A549 (cell line): ENCODE data around the gene FSTL5.

ENCODE experiments used
- CEBPB ChIP-seq, 2 experiments: fragments of >200 bp in 1 of 2; sonication (Bioruptor Twin) in 1 of 2; formaldehyde crosslinking in 1 of 2; IDR thresholded peaks; 2 replicates each; pipeline ENCODE4 v1.6.1; 2012 to 2016
- HOXB5 ChIP-seq: fragments of 250-450 bp; sonication (Bioruptor Pico); IDR thresholded peaks from 2 replicates; pipeline ENCODE4 v1.5.0; 2020; ENCODE audit warnings: mild to moderate bottlenecking, moderate library complexity
- JUN ChIP-seq, 2 experiments: fragments of >200 bp; sonication (Bioruptor Twin); formaldehyde crosslinking; IDR thresholded peaks; 2 replicates in 1 of 2; 3 replicates in 1 of 2; pipeline ENCODE4 v1.6.1; 2016 to 2017
- PHF8 ChIP-seq: fragments of 200-600 bp; sonication (generic); IDR thresholded peaks from 2 replicates; pipeline ENCODE4 v1.6.1; 2016; ENCODE audit warnings: low read depth, mild to moderate bottlenecking, antibody characterized with exemption, moderate library complexity, borderline replicate concordance
- POLR2A ChIP-seq: IDR thresholded peaks from 2 replicates; pipeline ENCODE4 v1.6.1; 2012; ENCODE audit warnings: mild to moderate bottlenecking, low read length
- RAD21 ChIP-seq, 2 experiments: fragments of >200 bp in 1 of 2; sonication (Bioruptor Twin) in 1 of 2; formaldehyde crosslinking in 1 of 2; IDR thresholded peaks in 1 of 2; conservative IDR thresholded peaks in 1 of 2; 2 replicates in 1 of 2; 3 replicates in 1 of 2; pipeline ENCODE4 v1.6.1; 2012 to 2018; ENCODE audit warnings: inconsistent platforms in 1 of 2
- TF ChIP-seq, protein P1 (sequence below): fragments of >200 bp; sonication (Bioruptor Twin); formaldehyde crosslinking; IDR thresholded peaks from 3 replicates; pipeline ENCODE4 v1.5.1; 2016
- TF ChIP-seq, protein P2 (sequence below): IDR thresholded peaks from 2 replicates; pipeline ENCODE4 v1.6.1; 2012
- TF ChIP-seq, protein P3 (sequence below): fragments of 200-600 bp; sonication (generic); IDR thresholded peaks from 2 replicates; pipeline ENCODE4 v1.6.1; 2016; ENCODE audit warnings: antibody characterized with exemption, mild to moderate bottlenecking, moderate library complexity

DNA sequence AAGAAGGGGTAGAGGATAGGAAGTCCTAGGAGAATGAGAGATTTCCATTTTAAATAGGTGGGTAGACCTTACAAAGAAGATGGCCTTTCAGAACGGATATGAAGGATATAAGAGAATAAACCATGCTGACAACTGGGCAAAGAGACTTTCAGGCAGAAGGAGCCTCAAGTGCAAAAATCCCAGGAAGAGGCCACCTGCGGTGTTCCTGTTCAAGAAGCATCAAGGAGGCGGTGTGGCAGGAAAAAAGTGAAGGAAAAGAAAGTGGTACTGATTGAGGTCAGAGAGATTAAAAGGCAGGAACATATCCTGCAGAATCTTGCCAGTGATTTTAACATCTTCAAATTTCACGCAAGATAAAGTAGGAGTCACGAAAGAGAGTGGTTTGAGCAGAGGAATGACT is 172.0 kb downstream of the FSTL5 start:
- TF ChIP-seq, protein P1, sequence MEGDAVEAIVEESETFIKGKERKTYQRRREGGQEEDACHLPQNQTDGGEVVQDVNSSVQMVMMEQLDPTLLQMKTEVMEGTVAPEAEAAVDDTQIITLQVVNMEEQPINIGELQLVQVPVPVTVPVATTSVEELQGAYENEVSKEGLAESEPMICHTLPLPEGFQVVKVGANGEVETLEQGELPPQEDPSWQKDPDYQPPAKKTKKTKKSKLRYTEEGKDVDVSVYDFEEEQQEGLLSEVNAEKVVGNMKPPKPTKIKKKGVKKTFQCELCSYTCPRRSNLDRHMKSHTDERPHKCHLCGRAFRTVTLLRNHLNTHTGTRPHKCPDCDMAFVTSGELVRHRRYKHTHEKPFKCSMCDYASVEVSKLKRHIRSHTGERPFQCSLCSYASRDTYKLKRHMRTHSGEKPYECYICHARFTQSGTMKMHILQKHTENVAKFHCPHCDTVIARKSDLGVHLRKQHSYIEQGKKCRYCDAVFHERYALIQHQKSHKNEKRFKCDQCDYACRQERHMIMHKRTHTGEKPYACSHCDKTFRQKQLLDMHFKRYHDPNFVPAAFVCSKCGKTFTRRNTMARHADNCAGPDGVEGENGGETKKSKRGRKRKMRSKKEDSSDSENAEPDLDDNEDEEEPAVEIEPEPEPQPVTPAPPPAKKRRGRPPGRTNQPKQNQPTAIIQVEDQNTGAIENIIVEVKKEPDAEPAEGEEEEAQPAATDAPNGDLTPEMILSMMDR: no peak
- TF ChIP-seq, protein P2, sequence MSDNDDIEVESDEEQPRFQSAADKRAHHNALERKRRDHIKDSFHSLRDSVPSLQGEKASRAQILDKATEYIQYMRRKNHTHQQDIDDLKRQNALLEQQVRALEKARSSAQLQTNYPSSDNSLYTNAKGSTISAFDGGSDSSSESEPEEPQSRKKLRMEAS: no peak
- TF ChIP-seq HOXB5 (no peak), CEBPB (IDR thresholded peaks at IDR 0.05) (no peak), JUN (IDR thresholded peaks at IDR 0.05) (no peak), POLR2A (no peak), PHF8 (no peak), RAD21 (conservative IDR thresholded peaks at IDR 0.05 in 1 of 2, IDR thresholded peaks at IDR 0.05 in 1 of 2) (no peak)
- TF ChIP-seq, protein P3, sequence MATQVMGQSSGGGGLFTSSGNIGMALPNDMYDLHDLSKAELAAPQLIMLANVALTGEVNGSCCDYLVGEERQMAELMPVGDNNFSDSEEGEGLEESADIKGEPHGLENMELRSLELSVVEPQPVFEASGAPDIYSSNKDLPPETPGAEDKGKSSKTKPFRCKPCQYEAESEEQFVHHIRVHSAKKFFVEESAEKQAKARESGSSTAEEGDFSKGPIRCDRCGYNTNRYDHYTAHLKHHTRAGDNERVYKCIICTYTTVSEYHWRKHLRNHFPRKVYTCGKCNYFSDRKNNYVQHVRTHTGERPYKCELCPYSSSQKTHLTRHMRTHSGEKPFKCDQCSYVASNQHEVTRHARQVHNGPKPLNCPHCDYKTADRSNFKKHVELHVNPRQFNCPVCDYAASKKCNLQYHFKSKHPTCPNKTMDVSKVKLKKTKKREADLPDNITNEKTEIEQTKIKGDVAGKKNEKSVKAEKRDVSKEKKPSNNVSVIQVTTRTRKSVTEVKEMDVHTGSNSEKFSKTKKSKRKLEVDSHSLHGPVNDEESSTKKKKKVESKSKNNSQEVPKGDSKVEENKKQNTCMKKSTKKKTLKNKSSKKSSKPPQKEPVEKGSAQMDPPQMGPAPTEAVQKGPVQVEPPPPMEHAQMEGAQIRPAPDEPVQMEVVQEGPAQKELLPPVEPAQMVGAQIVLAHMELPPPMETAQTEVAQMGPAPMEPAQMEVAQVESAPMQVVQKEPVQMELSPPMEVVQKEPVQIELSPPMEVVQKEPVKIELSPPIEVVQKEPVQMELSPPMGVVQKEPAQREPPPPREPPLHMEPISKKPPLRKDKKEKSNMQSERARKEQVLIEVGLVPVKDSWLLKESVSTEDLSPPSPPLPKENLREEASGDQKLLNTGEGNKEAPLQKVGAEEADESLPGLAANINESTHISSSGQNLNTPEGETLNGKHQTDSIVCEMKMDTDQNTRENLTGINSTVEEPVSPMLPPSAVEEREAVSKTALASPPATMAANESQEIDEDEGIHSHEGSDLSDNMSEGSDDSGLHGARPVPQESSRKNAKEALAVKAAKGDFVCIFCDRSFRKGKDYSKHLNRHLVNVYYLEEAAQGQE: no peak
